RWPE1 (cell line): ENCODE data around the gene PLPP6.
A peak's percentile ranks its signal among the peaks of the same experiment; 100 is the strongest.
"Not testable (repeated sequence)": the region's sequence is repeated elsewhere in the genome, so short reads cannot be mapped to it uniquely, and the experiment has no call there.

ENCODE experiments used
- CTCF ChIA-PET: fragments of 350-600 bp; sonication (Branson Sonifier 250); formaldehyde crosslinking; extraction: SDS; loops from one replicate; lab custom pipeline; 2021; lab: Yijun Ruan, JAX
- POLR2A ChIA-PET: fragments of 400-600 bp; formaldehyde crosslinking; extraction: SDS; loops from one replicate; lab custom pipeline; 2020; ENCODE audit warnings: antibody characterized with exemption; ENCODE audit not compliant: low non-redundant PET; lab: Yijun Ruan, JAX
- DNase-seq: peaks from one replicate; pipeline ENCODE4 v3.0.0; 2012; ENCODE audit warnings: low spot score
- H3K27ac ChIP-seq: fragments of 450-650 bp; 2 replicates; pipeline ENCODE4 v1.5.1; 2017
- TF ChIP-seq, protein P1 (sequence below): fragments of 450-650 bp; conservative IDR thresholded peaks from 2 replicates; pipeline ENCODE4 v1.5.1; 2017; ENCODE audit warnings: low read depth, mild to moderate bottlenecking

Gene PLPP6

DNA sequence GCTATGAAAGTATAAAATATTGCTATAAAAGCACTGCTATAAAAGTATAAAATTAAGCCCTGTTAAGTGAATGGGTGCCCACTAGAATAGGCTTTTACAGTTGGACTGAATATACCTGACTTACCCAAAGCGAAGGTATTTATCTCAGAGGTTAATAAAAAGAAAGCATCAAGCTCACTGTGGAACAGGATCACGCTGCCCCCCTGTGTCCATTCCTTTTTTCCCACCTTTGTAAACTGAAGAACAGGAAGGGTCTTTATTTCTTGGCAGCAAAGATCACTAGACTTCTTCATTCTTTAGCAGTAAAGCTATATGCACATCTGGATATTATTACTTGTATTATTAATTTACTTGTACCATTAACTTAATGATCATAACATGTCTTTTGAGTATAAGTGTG, 22.1 kb upstream of the PLPP6 start:
- ChIA-PET CTCF (interaction anchor here (0.6 kb wide), 1 partner anchor 265 kb away, joined by 4 read pairs; no protein-coding TSS in a partner anchor), POLR2A (no interaction called here)
- H3K27ac ChIP-seq = no peak overlapping the region
- TF ChIP-seq, protein P1, sequence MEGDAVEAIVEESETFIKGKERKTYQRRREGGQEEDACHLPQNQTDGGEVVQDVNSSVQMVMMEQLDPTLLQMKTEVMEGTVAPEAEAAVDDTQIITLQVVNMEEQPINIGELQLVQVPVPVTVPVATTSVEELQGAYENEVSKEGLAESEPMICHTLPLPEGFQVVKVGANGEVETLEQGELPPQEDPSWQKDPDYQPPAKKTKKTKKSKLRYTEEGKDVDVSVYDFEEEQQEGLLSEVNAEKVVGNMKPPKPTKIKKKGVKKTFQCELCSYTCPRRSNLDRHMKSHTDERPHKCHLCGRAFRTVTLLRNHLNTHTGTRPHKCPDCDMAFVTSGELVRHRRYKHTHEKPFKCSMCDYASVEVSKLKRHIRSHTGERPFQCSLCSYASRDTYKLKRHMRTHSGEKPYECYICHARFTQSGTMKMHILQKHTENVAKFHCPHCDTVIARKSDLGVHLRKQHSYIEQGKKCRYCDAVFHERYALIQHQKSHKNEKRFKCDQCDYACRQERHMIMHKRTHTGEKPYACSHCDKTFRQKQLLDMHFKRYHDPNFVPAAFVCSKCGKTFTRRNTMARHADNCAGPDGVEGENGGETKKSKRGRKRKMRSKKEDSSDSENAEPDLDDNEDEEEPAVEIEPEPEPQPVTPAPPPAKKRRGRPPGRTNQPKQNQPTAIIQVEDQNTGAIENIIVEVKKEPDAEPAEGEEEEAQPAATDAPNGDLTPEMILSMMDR = peak; percentile 14; the same call in 1 of the 2 replicates
- no peak for DNase-seq

DNA sequence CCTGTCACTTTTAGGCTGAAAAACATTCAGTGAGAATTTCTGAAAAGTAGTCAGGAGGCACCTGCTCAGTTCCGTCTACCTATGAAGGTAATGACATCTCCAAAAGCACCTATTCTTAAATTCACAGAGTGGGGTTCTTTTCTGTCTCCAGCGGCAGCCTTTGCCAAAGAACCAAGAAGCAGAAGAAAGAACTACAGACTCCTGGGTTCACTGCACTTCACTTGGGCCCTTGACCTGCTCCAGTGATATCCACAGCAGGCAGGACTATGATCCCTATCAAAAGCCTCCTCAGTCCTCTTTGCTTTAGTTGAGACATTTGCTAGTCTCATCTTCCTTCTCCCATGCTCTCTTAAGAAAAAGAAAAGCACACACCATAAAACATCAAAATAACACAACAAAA, 19.7 kb upstream of the PLPP6 start:
- no peak for DNase-seq
- CTCF ChIA-PET = no interaction called here
- POLR2A ChIA-PET = no interaction called here
- TF ChIP-seq, protein P1 = no peak
- no peak overlapping the region for H3K27ac ChIP-seq

DNA sequence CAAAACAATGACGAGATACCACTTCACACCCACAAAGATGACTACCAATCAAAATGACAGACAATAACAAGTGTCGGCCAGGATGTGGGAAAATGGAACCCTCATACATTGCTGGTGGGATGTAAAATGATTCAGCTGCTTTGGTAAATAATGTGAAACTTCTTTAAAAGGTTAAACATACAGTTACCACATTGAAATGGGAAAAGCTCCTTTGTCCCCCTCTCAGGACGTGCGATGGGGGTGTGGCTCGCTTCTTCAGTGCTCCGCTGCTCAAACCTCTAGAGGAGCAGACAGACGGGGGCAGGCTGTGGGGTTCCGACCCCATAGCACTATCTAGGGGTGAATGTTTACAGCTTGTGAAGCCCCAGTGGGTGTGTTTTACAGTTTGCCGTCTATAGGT, 8.0 kb upstream of the PLPP6 start:
- H3K27ac ChIP-seq = no peak overlapping the region
- ChIA-PET POLR2A (interaction anchor here (0.6 kb wide), 1 partner anchor 57 kb away, joined by 3 read pairs; no protein-coding TSS in a partner anchor), CTCF (no interaction called here)
- TF ChIP-seq, protein P1 = no peak
- DNase-seq = no peak

DNA sequence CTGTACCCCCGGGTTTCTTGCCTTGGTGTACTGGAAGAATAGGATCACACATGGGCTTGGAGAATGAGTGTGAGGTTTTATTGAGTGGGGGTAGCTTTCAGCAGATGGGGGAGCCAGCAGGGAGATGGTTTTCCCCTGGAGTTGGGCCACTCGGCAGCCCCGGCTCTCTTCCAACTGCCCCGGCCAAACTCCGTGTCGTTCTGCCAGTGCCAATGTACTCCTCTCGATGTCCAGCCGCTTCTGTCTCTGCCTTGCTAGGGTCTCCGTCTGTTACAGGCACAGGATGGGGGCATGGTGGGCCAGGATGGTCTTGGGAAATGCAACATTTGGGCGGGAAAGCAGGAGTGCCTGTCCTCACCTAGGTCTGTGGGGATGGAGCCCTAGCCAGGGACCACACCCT, 7.6 kb upstream of the PLPP6 start:
- CTCF ChIA-PET = no interaction called here
- no peak overlapping the region for H3K27ac ChIP-seq
- POLR2A ChIA-PET = no interaction called here
- TF ChIP-seq, protein P1 = no peak
- DNase-seq = no peak

DNA sequence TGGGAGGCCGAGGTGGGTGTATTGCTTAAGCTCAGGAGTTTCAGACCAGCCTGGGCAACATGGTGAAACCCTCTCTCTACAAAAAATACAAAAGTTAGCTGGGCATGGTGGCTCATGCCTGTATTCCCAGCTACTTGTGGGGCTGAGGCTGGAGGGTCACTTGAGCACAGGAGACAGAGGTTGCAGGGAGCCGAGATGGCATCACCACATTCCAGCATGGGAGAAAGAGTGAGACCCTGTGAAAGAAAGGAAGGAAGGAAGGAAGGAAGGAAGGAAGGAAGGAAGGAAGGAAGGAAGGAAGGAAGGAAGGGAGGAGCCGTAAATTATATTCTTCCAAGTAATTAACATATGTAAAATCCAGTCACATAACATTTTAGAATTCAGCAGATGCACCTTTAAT, 5.9 kb upstream of the PLPP6 start:
- DNase-seq, CTCF ChIA-PET, H3K27ac ChIP-seq, POLR2A ChIA-PET: not testable (repeated sequence)

DNA sequence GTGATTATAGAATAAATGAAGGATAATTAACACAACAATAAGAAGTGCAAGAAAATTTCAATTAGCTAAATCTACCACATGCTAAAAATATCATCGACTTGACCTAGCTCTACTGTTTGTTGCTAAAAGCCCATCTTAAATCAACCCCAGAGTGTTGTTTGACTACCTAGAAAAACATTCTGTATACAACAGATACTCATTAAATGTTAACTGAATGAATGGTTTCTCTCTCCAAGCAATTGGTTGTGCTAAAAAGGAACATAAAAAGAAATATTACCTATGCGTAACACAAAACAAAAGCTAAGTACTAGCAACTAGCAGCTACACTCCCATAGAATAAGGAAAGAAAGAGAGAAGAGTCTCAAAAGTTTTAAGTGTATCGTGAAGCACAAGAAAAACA, 5.5 kb upstream of the PLPP6 start:
- CTCF ChIA-PET = no interaction called here
- POLR2A ChIA-PET = no interaction called here
- TF ChIP-seq, protein P1 = no peak
- no peak for DNase-seq
- no peak overlapping the region for H3K27ac ChIP-seq

DNA sequence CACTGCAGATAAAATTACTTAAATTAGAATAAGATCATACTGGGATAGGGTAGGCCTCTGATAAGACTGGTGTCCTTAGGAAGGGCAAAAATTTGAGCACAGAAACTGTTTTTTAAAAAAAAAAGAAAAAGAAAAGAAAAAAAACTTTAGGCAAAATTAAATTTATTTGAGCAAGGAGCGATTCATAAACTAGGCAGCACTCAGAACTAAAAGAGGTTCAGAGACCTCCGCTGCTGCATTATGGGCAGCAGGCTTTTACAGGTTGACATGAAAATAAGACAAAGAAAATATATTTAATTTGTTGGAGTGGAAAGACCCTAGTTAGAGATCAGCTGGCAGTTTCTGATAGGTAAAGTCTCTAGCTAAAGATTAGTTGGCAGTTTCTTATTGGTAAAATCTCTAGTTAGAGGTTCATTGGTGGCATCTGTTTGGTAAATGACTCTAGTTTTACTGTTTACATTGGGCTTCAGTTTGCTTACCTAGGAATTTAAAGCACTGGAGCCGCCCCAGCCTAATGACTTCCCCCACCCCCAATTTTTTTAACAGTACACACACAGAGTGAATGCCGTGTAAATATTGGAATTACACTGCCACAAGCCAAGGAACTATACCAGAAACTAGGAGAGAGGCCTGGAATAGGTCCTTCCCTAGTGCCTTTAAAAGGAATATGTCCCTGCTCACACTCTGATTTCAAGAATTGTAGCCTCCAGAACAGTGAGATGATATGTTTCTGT, 4.5 kb upstream of the PLPP6 start:
- no peak for DNase-seq
- ChIA-PET POLR2A (no interaction called here), CTCF (no interaction called here)
- H3K27ac ChIP-seq = no peak overlapping the region
- TF ChIP-seq, protein P1 = no peak

DNA sequence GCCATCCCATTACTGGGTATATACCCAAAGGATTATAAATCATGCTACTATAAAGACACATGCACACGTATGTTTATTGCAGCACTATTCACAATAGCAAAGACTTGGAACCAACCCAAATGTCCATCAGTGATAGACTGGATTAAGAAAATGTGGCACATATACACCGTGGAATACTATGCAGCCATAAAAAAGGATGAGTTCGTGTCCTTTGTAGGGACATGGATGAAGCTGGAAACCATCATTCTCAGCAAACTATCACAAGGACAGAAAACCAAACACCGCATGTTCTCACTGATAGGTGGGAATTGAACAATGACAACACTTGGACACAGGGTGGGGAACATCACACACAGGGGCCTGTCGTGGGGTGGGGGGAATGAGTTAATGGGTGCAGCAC, 1.4 kb upstream of the PLPP6 start:
- DNase-seq, POLR2A ChIA-PET, CTCF ChIA-PET, H3K27ac ChIP-seq: not testable (repeated sequence)
